IMR-90 (cell line): ENCODE results near the gene RTCA.

Experiments used
- BHLHE40 ChIP-seq: fragments of 150-350 bp; IDR thresholded peaks from 2 replicates; pipeline ENCODE4 v1.6.1; 2016; ENCODE audit warnings: mild to moderate bottlenecking, low read depth, low read length
- CEBPB ChIP-seq: IDR thresholded peaks from 2 replicates; pipeline ENCODE4 v1.6.1; 2012; ENCODE audit warnings: low read depth, low read length, improper control_type of control experiment
- CHD1 ChIP-seq: IDR thresholded peaks from 2 replicates; pipeline ENCODE4 v1.6.1; 2012; ENCODE audit warnings: low read depth, low read length, improper control_type of control experiment
- CTCF ChIP-seq: conservative IDR thresholded peaks from 2 replicates; pipeline ENCODE4 v1.5.1; 2012; ENCODE audit warnings: mild to moderate bottlenecking, low read depth, low read length, improper control_type of control experiment
- ELK1 ChIP-seq: fragments of 150-350 bp; IDR thresholded peaks from 2 replicates; pipeline ENCODE4 v1.6.1; 2016; ENCODE audit warnings: low read depth, mild to moderate bottlenecking, low read length, moderate library complexity, borderline replicate concordance
- MAFK ChIP-seq: IDR thresholded peaks from 2 replicates; pipeline ENCODE4 v1.6.1; 2012; ENCODE audit warnings: low read depth, low read length, improper control_type of control experiment
- MAZ ChIP-seq: IDR thresholded peaks from 2 replicates; pipeline ENCODE4 v1.6.1; 2012; ENCODE audit warnings: low read depth, mild to moderate bottlenecking, low read length, improper control_type of control experiment, moderate library complexity, borderline replicate concordance
- MXI1 ChIP-seq: IDR thresholded peaks from 2 replicates; pipeline ENCODE4 v1.6.1; 2012; ENCODE audit warnings: low read depth, mild to moderate bottlenecking, low read length, moderate library complexity, borderline replicate concordance
- POLR2A ChIP-seq: IDR thresholded peaks from 2 replicates; pipeline ENCODE4 v1.6.1; 2012; ENCODE audit warnings: mild to moderate bottlenecking, low read depth, low read length
- RAD21 ChIP-seq: IDR thresholded peaks from 2 replicates; pipeline ENCODE4 v1.6.1; 2012; ENCODE audit warnings: low read length, improper control_type of control experiment
- RCOR1 ChIP-seq: IDR thresholded peaks from 2 replicates; pipeline ENCODE4 v1.6.1; 2012; ENCODE audit warnings: mild to moderate bottlenecking, low read length, improper control_type of control experiment; ENCODE audit not compliant: insufficient replicate concordance
- RFX5 ChIP-seq: IDR thresholded peaks from 2 replicates; pipeline ENCODE4 v1.8.0; 2012; ENCODE audit warnings: low read depth, mild to moderate bottlenecking, low read length, moderate library complexity
- SMC3 ChIP-seq: fragments of 150-350 bp; IDR thresholded peaks from 2 replicates; pipeline ENCODE4 v1.6.1; 2016; ENCODE audit warnings: low read depth, mild to moderate bottlenecking, antibody characterized with exemption, low read length, moderate library complexity
- TF ChIP-seq, protein P1 (sequence below): fragments of 150-350 bp; IDR thresholded peaks from 2 replicates; pipeline ENCODE4 v1.6.1; 2017; ENCODE audit warnings: mild to moderate bottlenecking, antibody characterized with exemption, low read length, low read depth

DNA sequence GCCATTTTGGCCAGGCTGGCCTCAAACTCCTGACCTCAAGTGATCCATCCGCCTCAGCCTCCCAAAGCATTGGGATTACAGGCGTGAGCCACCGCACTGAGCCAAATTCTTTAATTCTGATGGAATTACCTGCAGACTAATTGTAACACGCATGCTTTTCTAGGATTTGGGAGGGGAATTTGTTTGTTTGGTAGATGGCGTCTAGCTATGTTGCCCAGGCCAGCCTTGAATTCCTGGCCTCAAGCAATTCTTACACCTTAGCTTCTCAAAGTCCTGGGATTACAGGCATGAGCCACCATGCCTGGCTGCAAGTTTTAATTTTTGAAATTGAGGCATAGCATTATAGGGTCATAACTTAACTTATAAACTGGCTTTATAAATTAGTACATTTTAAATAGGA is 18.6 kb downstream of the RTCA start:
- TF ChIP-seq CTCF = no peak
- TF ChIP-seq MXI1 = no peak
- no peak for TF ChIP-seq POLR2A
- no peak for TF ChIP-seq SMC3
- no peak for TF ChIP-seq ELK1
- TF ChIP-seq CEBPB = no peak
- TF ChIP-seq BHLHE40 = no peak
- no peak for TF ChIP-seq MAFK
- TF ChIP-seq, protein P1, sequence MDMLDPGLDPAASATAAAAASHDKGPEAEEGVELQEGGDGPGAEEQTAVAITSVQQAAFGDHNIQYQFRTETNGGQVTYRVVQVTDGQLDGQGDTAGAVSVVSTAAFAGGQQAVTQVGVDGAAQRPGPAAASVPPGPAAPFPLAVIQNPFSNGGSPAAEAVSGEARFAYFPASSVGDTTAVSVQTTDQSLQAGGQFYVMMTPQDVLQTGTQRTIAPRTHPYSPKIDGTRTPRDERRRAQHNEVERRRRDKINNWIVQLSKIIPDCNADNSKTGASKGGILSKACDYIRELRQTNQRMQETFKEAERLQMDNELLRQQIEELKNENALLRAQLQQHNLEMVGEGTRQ = no peak
- no peak for TF ChIP-seq RFX5
- no peak for TF ChIP-seq CHD1
- TF ChIP-seq RAD21 = no peak
- no peak for TF ChIP-seq MAZ
- no peak for TF ChIP-seq RCOR1
